ENCODE data around the gene SAP25.

DNA sequence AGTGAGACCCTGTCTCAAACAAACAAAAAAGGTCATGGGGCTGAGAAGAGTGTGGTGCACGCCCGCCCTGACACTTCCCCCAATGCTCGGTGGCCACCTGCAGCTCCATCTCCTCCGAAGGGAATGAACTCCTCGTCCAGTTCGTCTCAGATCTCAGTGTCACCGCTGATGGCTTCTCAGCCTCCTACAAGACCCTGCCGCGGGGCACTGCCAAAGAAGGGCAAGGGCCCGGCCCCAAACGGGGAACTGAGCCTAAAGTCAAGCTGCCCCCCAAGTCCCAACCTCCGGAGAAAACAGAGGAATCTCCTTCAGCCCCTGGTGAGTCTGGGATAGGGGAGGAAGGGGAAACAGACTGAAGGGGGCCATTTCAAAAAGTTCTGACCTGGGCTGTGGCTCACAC lies 32.6 kb upstream of the SAP25 start:
- TF ChIP-seq, protein P1, sequence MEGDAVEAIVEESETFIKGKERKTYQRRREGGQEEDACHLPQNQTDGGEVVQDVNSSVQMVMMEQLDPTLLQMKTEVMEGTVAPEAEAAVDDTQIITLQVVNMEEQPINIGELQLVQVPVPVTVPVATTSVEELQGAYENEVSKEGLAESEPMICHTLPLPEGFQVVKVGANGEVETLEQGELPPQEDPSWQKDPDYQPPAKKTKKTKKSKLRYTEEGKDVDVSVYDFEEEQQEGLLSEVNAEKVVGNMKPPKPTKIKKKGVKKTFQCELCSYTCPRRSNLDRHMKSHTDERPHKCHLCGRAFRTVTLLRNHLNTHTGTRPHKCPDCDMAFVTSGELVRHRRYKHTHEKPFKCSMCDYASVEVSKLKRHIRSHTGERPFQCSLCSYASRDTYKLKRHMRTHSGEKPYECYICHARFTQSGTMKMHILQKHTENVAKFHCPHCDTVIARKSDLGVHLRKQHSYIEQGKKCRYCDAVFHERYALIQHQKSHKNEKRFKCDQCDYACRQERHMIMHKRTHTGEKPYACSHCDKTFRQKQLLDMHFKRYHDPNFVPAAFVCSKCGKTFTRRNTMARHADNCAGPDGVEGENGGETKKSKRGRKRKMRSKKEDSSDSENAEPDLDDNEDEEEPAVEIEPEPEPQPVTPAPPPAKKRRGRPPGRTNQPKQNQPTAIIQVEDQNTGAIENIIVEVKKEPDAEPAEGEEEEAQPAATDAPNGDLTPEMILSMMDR (IDR thresholded peaks at IDR 0.05; ENCODE audit: low read depth, low read length, poor library complexity, severe bottlenecking) = no peak
- TF ChIP-seq EZH2phosphoT487 (IDR thresholded peaks at IDR 0.05; ENCODE audit: borderline replicate concordance, low read length) = no peak

Measured in DOHH2 (cell line).